HCT116 (cell line): ENCODE data around the gene CACNA1C. TPM values are rescaled to one million over a fixed set of nuclear protein-coding genes. Genes with fewer than 3 reads are reported as not detected.

Experiments
- ATAC-seq: fragments of 200-7000 bp; cut with Tn5 transposase; 2 replicates; pipeline ENCODE4 v1.9.1; 2020; ENCODE audit warnings: mild to moderate bottlenecking, moderate library complexity
- BruUV-seq: library from RNA; stranded (reverse); fragments of 400-500 nt; replicated peaks from 2 replicates; lab custom pipeline; 2021; lab: Mats Ljungman, UMichigan
- CTCF ChIA-PET: fragments of 300-600 bp; sonication (Branson Sonifier 250); formaldehyde crosslinking; loops from one replicate; lab custom pipeline; 2021; ENCODE audit warnings: antibody characterized with exemption; lab: Charles Lee
- POLR2A ChIA-PET: fragments of 300-600, 350-600 bp; sonication (Branson Sonifier 250); formaldehyde crosslinking; loops from one replicate; lab custom pipeline; 2021; ENCODE audit warnings: antibody characterized with exemption; lab: Charles Lee
- RAD21 ChIA-PET, 2 experiments: fragments of 300-600 bp; sonication (Branson Sonifier 250); formaldehyde crosslinking; loops; one replicate each; lab custom pipeline; 2023; ENCODE audit warnings: low total read pairs in 2 of 2; ENCODE audit not compliant: uncharacterized antibody in 2 of 2, unreplicated experiment in 2 of 2, low non-redundant PET in 1 of 2; lab: Charles Lee
- DNase-seq: peaks from one replicate; pipeline ENCODE4 v3.0.0-alpha.2; 2010; ENCODE audit warnings: low read depth, low spot score
- H2AFZ ChIP-seq: fragments of 200-600 bp; shearing (Covaris generic), sonication (generic); 2 replicates; pipeline ENCODE4 v1.6.1; 2017; ENCODE audit warnings: low read depth, mixed run types, mixed read lengths, antibody characterized with exemption, low read length; ENCODE audit not compliant: poor library complexity, severe bottlenecking
- H3K27ac ChIP-seq: 2 replicates; pipeline ENCODE4 v1.5.1; 2012; ENCODE audit warnings: low read depth, low read length
- H3K27me3 ChIP-seq: fragments of 200-600 bp; sonication (generic); 2 replicates; pipeline ENCODE4 v1.6.1; 2016; ENCODE audit warnings: mixed run types, low read length, mixed read lengths; ENCODE audit not compliant: insufficient read depth
- H3K36me3 ChIP-seq, 2 experiments: fragments of 200-500 bp in 1 of 2; fragments of 200-600 bp in 1 of 2; sonication (Bioruptor generic) in 1 of 2; sonication (generic) in 1 of 2; 2 replicates each; pipeline versions ENCODE4 v1.5.1 to v1.6.1; 2014 to 2016; ENCODE audit warnings: low read length in 2 of 2, inconsistent platforms in 1 of 2, mixed read lengths in 1 of 2, mixed run types in 1 of 2; ENCODE audit not compliant: insufficient read depth in 2 of 2, control insufficient read depth in 1 of 2
- H3K4me1 ChIP-seq, 2 experiments: fragments of 200-600 bp in 1 of 2; sonication (generic) in 1 of 2; 2 replicates each; pipeline versions ENCODE4 v1.5.1 to v1.6.1; 2012 to 2017; ENCODE audit warnings: low read length in 2 of 2, inconsistent platforms in 1 of 2, mild to moderate bottlenecking in 1 of 2, mixed read lengths in 1 of 2, mixed run types in 1 of 2, moderate library complexity in 1 of 2; ENCODE audit not compliant: insufficient read depth in 2 of 2, control insufficient read depth in 1 of 2
- H3K4me2 ChIP-seq: fragments of 200-600 bp; sonication (generic); 2 replicates; pipeline ENCODE4 v1.6.1; 2017; ENCODE audit warnings: mixed run types, low read length, mixed read lengths
- H3K4me3 ChIP-seq, 2 experiments: fragments of 200-600 bp in 1 of 2; sonication (generic) in 1 of 2; replicated peaks in 1 of 2; 2 replicates each; pipeline ENCODE4 v1.5.1; 2011 to 2016; ENCODE audit warnings: low read length in 2 of 2, control low read depth in 1 of 2, low read depth in 1 of 2, mild to moderate bottlenecking in 1 of 2, mixed read lengths in 1 of 2, mixed run types in 1 of 2
- H3K79me2 ChIP-seq: fragments of 200-600 bp; sonication (generic); 2 replicates; pipeline ENCODE4 v1.6.1; 2017; ENCODE audit warnings: mild to moderate bottlenecking, mixed run types, low read length, moderate library complexity, mixed read lengths; ENCODE audit not compliant: insufficient read depth
- H3K9ac ChIP-seq: fragments of 200-600 bp; sonication (generic); 2 replicates; pipeline ENCODE4 v1.6.1; 2016; ENCODE audit warnings: low read length, mixed read lengths
- H3K9me2 ChIP-seq: fragments of 200-600 bp; sonication (generic), shearing (Covaris generic); 2 replicates; pipeline ENCODE4 v1.6.1; 2017; ENCODE audit warnings: mixed run types, mild to moderate bottlenecking, moderate library complexity; ENCODE audit not compliant: insufficient read depth
- H3K9me3 ChIP-seq, 2 experiments: fragments of 200-500 bp in 1 of 2; fragments of 200-600 bp in 1 of 2; sonication (Bioruptor generic) in 1 of 2; sonication (generic) in 1 of 2; 2 replicates each; pipeline ENCODE4 v1.6.1; 2014 to 2017; ENCODE audit warnings: low read length in 2 of 2, mixed read lengths in 2 of 2, inconsistent platforms in 1 of 2, low read depth in 1 of 2, mild to moderate bottlenecking in 1 of 2, mixed run types in 1 of 2, moderate library complexity in 1 of 2; ENCODE audit not compliant: control insufficient read depth in 1 of 2, insufficient read depth in 1 of 2
- H4K20me1 ChIP-seq: fragments of 200-600 bp; sonication (generic), shearing (Covaris generic); 2 replicates; pipeline ENCODE4 v1.6.1; 2017; ENCODE audit warnings: mixed run types, mild to moderate bottlenecking, moderate library complexity; ENCODE audit not compliant: insufficient read depth
- CBX3 ChIP-seq: IDR thresholded peaks from 2 replicates; pipeline ENCODE4 v1.6.1; 2012; ENCODE audit warnings: low read depth
- EGR1 ChIP-seq: IDR thresholded peaks from 2 replicates; pipeline ENCODE4 v1.6.1; 2012; ENCODE audit warnings: low read depth
- ELF1 ChIP-seq: IDR thresholded peaks from 2 replicates; pipeline ENCODE4 v1.6.1; 2012; ENCODE audit warnings: low read depth, borderline replicate concordance
- EZH2 ChIP-seq: fragments of 200-600 bp; sonication (generic); IDR thresholded peaks from 2 replicates; pipeline ENCODE4 v1.6.1; 2017; ENCODE audit warnings: antibody characterized with exemption, mixed run types
- FOSL1 ChIP-seq: IDR thresholded peaks from 2 replicates; pipeline ENCODE4 v1.6.1; 2012; ENCODE audit warnings: low read depth
- JUND ChIP-seq: IDR thresholded peaks from 2 replicates; pipeline ENCODE4 v1.6.1; 2012
- POLR2A ChIP-seq: IDR thresholded peaks from 2 replicates; pipeline ENCODE4 v1.7.0; 2011; ENCODE audit warnings: borderline replicate concordance; ENCODE audit not compliant: insufficient read depth, insufficient read length; ENCODE audit errors: extremely low read depth
- POLR2AphosphoS5 ChIP-seq: IDR thresholded peaks from 2 replicates; pipeline ENCODE4 v1.6.1; 2011; ENCODE audit warnings: mild to moderate bottlenecking, low read depth, low read length, moderate library complexity
- TCF7L2 ChIP-seq: IDR thresholded peaks from 2 replicates; pipeline ENCODE4 v1.7.0; 2011; ENCODE audit warnings: borderline replicate concordance, inconsistent platforms; ENCODE audit not compliant: insufficient read depth, insufficient read length; ENCODE audit errors: extremely low read depth
- intact Hi-C: fragments of 100-400 bp; cut with micrococcal nuclease; formaldehyde crosslinking; loops from 2 replicates; pipeline ENCODE4 v1.10.0; 2022
- total RNA-seq: library from RNA; stranded (reverse); gene quantifications from one replicate; pipeline ENCODE4 v1.2.1, GENCODE V29; 2021; ENCODE audit not compliant: unreplicated experiment
- TF ChIP-seq, protein P1 (sequence below), 3 experiments: fragments of 200-600 bp in 1 of 3; sonication (generic) in 1 of 3; IDR thresholded peaks in 2 of 3; conservative IDR thresholded peaks in 1 of 3; 2 replicates each; pipeline ENCODE4 v1.5.1; 2012 to 2017; ENCODE audit warnings: low read depth in 2 of 3, low read length in 2 of 3, antibody characterized with exemption in 1 of 3, borderline replicate concordance in 1 of 3, control low read depth in 1 of 3, mild to moderate bottlenecking in 1 of 3, mixed read lengths in 1 of 3, mixed run types in 1 of 3, moderate library complexity in 1 of 3; ENCODE audit not compliant: insufficient read depth in 1 of 3
- TF ChIP-seq, protein P2 (sequence below): IDR thresholded peaks from 2 replicates; pipeline ENCODE4 v1.6.1; 2011; ENCODE audit warnings: mild to moderate bottlenecking, low read length, moderate library complexity; ENCODE audit not compliant: insufficient replicate concordance; ENCODE audit errors: extremely low read depth
- TF ChIP-seq, protein P3 (sequence below): IDR thresholded peaks from 2 replicates; pipeline ENCODE4 v1.6.1; 2012

CACNA1C gene
- total RNA-seq, 1 experiment from 2014 or later, result 0.05 TPM

DNA sequence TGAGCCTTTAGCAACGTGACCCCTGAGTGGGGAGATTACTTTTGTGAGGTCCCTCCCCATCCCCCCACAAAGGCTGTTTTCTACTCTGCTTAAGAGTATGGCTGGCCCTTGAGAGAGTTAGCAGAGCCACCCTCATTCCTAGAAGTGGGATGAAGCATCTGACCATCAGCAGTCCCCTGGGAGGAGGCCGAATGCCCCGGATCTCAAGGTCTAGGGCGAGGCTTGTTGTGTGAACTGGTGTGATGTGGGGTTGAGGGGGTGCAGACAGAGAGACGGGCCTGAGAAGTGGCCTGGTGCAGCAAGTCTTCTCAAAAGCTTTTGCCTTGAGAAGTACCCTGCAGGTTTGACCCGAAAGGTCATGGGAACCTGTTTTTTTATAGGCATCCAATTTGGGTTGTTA is 589.0 kb downstream of the CACNA1C start:
- intact Hi-C loops, result no loop called here
- Histone ChIP-seq H3K36me3 (no peaks in the 10 kb centered on the region), H3K4me1 (peaks cover 22 to 35% of the 10 kb centered on the region in 2 experiments), H4K20me1 (no peaks in the 10 kb centered on the region), H3K4me3 (no peak overlapping the region), H3K9me2 (no peaks in the 10 kb centered on the region), H3K9ac (no peak overlapping the region), H3K79me2 (no peaks in the 10 kb centered on the region), H3K27ac (no peak overlapping the region)
- DNase-seq (no peak), ATAC-seq (no peak)
- ChIA-PET POLR2A (interaction anchor here (1.9 kb wide), 1 partner anchor 18 kb away, joined by 6 read pairs; no protein-coding TSS in a partner anchor), CTCF (interaction anchor here (0.7 to 1.9 kb wide), 13 partner anchors 8 to 587 kb away, joined by 3 to 13 read pairs (median 5); no protein-coding TSS in a partner anchor)
- TF ChIP-seq CBX3 (no peak), POLR2A (no peak), JUND (no peak), ELF1 (no peak), POLR2AphosphoS5 (no peak), FOSL1 (no peak), EGR1 (no peak), EZH2 (no peak), TCF7L2 (no peak)
- TF ChIP-seq, protein P1, sequence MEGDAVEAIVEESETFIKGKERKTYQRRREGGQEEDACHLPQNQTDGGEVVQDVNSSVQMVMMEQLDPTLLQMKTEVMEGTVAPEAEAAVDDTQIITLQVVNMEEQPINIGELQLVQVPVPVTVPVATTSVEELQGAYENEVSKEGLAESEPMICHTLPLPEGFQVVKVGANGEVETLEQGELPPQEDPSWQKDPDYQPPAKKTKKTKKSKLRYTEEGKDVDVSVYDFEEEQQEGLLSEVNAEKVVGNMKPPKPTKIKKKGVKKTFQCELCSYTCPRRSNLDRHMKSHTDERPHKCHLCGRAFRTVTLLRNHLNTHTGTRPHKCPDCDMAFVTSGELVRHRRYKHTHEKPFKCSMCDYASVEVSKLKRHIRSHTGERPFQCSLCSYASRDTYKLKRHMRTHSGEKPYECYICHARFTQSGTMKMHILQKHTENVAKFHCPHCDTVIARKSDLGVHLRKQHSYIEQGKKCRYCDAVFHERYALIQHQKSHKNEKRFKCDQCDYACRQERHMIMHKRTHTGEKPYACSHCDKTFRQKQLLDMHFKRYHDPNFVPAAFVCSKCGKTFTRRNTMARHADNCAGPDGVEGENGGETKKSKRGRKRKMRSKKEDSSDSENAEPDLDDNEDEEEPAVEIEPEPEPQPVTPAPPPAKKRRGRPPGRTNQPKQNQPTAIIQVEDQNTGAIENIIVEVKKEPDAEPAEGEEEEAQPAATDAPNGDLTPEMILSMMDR (IDR thresholded peaks at IDR 0.05 in 2 of 3, conservative IDR thresholded peaks at IDR 0.05 in 1 of 3; ENCODE audit: borderline replicate concordance in 1 of 3, insufficient read depth in 1 of 3, low read depth in 2 of 3, low read length in 2 of 3), result no peak
- TF ChIP-seq, protein P2, sequence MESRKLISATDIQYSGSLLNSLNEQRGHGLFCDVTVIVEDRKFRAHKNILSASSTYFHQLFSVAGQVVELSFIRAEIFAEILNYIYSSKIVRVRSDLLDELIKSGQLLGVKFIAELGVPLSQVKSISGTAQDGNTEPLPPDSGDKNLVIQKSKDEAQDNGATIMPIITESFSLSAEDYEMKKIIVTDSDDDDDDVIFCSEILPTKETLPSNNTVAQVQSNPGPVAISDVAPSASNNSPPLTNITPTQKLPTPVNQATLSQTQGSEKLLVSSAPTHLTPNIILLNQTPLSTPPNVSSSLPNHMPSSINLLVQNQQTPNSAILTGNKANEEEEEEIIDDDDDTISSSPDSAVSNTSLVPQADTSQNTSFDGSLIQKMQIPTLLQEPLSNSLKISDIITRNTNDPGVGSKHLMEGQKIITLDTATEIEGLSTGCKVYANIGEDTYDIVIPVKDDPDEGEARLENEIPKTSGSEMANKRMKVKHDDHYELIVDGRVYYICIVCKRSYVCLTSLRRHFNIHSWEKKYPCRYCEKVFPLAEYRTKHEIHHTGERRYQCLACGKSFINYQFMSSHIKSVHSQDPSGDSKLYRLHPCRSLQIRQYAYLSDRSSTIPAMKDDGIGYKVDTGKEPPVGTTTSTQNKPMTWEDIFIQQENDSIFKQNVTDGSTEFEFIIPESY, result no peak
- TF ChIP-seq, protein P3, sequence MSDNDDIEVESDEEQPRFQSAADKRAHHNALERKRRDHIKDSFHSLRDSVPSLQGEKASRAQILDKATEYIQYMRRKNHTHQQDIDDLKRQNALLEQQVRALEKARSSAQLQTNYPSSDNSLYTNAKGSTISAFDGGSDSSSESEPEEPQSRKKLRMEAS, result no peak
- TF ChIP-seq, all 23 proteins: peak for 0
- RAD21 ChIA-PET, result interaction anchor here in 1 of 2 experiments (1.4 kb wide), 1 partner anchor 11 kb away, joined by 4 read pairs; no protein-coding TSS in a partner anchor
- Histone ChIP-seq H3K9me3 (no peaks in the 10 kb centered on the region), H3K27me3 (no peaks in the 10 kb centered on the region), H2AFZ (peak overlapping the region; percentile 85), H3K4me2 (peak overlapping the region; percentile 76; the same call in 1 of the 2 replicates)
- no TSS peak for BruUV-seq
